Lower lobe of right lung (tissue), 2 donors: Measurements from ENCODE around the gene FOXJ3. TPM values are rescaled to one million over a fixed set of nuclear protein-coding genes. Genes with fewer than 3 reads are reported as not detected.

Source experiments
- ATAC-seq, 2 donors: fragments of 200-7000 bp; cut with Tn5 transposase; one replicate each; pipeline ENCODE4 v1.9.1; 2020 to 2022; ENCODE audit warnings: mild to moderate bottlenecking in 2 of 2, moderate library complexity in 2 of 2
- DNase-seq: peaks from one replicate; pipeline ENCODE4 v3.0.0-alpha.2; 2020
- H3K27ac ChIP-seq: fragments of 200-600 bp; one replicate; pipeline ENCODE4 v1.8.0; 2022
- H3K27me3 ChIP-seq: fragments of 200-600 bp; one replicate; pipeline ENCODE4 v1.8.0; 2022; ENCODE audit warnings: low read depth
- H3K36me3 ChIP-seq: fragments of 200-600 bp; one replicate; pipeline ENCODE4 v1.8.0; 2022; ENCODE audit warnings: mild to moderate bottlenecking
- H3K4me1 ChIP-seq: fragments of 200-600 bp; one replicate; pipeline ENCODE4 v1.8.0; 2022
- H3K4me3 ChIP-seq: fragments of 200-600 bp; one replicate; pipeline ENCODE4 v1.8.0; 2022; ENCODE audit warnings: mild to moderate bottlenecking
- H3K9me3 ChIP-seq: fragments of 200-600 bp; one replicate; pipeline ENCODE4 v1.8.0; 2022
- CTCF ChIP-seq: fragments of 200-600 bp; IDR thresholded peaks from one replicate; pipeline ENCODE4 v1.8.0; 2022; ENCODE audit warnings: antibody characterized with exemption, mild to moderate bottlenecking
- intact Hi-C: fragments of 100-400 bp; cut with DNase I; formaldehyde crosslinking; loops from one replicate; pipeline ENCODE4 v1.11.0; 2022
- total RNA-seq: library from RNA; stranded (reverse); fragmentation: NEBNext Ultra II Directional; extraction: Animal tissue kit (Norgen Biotek cat#: 25700); gene quantifications from one replicate; pipeline ENCODE4 v1.2.1, GENCODE V29; 2021
- donor health status: DM: no; HTN: yes; CAD: no; lungs with severe emphysema.

FOXJ3 gene
- total RNA-seq, 1 donor from 2014 or later = 44.0 TPM

DNA sequence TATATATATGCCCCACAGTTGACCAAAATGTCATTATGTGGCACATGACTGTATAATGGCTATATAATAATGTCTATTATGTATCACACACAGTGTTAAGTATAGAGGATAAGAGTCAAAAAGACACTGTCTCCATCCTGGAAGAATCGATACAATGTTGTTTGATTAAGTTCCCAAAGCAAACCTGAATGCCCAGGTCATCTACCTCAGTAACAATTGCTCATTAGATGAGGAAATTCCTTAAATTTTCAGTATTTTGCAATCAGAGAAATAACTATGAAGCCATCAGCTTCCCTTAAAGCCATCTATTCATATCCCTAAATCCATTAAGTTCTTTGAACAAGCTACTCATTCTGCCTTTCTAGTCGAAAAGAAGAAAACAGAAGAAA, 10.0 kb downstream of the FOXJ3 start:
- no peak for TF ChIP-seq CTCF
- Histone ChIP-seq H3K36me3 (no peaks in the 10 kb centered on the region), H3K27me3 (no peaks in the 10 kb centered on the region), H3K4me3 (no peak overlapping the region), H3K4me1 (peaks cover 51% of the 10 kb centered on the region), H3K9me3 (no peaks in the 10 kb centered on the region), H3K27ac (no peak overlapping the region)
- ATAC-seq (no peak), DNase-seq (no peak)
- intact Hi-C loops = no loop called here

GRCh38 chr1:42324398-42325013, 10.5 kb downstream of the FOXJ3 start:
- intact Hi-C loops = no loop called here
- no peak for DNase-seq
- Histone ChIP-seq H3K4me1 (peaks cover 56% of the 10 kb centered on the region), H3K27ac (no peak overlapping the region), H3K36me3 (no peaks in the 10 kb centered on the region), H3K9me3 (no peaks in the 10 kb centered on the region), H3K27me3 (no peaks in the 10 kb centered on the region), H3K4me3 (no peak overlapping the region)
- no peak for TF ChIP-seq CTCF
- no peak for ATAC-seq

DNA sequence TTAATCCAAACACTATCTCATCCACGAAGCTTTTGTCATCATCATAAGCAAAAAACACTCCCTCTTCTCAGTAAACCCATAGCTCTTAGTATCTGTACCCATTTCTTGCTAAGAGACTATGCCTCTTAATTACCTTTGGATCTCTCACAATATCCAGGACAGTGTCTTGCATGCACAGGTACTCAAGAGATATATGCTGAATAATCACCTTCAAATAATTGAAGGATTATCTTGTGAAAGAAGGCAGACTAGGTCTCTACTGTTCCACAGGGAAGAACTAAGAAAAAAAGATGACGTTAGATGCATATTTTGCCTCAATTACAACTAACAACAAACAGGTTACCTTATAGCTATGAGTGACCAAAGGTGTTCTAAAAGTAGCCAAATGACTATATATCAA, 11.5 kb downstream of the FOXJ3 start:
- no peak for TF ChIP-seq CTCF
- H3K36me3 ChIP-seq = no peaks in the 10 kb centered on the region
- no peaks in the 10 kb centered on the region for H3K27me3 ChIP-seq
- no peak overlapping the region for H3K27ac ChIP-seq
- peaks cover 61% of the 10 kb centered on the region for H3K4me1 ChIP-seq
- intact Hi-C loops = no loop called here
- H3K4me3 ChIP-seq = no peak overlapping the region
- H3K9me3 ChIP-seq = no peaks in the 10 kb centered on the region
- ATAC-seq (no peak), DNase-seq (no peak)

DNA sequence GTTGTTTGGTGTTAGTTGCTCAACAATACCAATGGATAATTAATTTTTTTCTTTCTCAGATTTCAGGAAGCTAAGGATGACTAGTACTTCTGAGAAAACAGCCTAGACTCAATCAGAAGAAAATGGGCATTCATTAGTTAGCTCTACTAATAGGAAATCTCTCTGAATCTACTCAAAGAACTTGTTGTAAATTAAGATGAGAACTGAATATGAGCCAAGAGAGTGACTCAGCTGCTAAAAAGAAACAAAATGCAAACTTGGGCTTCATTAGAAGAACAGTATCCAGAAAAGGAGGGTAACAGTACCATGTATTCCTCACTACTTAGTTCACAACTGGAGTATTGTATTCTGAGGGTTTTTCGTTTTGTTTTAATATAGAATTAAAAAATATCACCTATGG, 12.5 kb downstream of the FOXJ3 start:
- H3K27ac ChIP-seq = no peak overlapping the region
- intact Hi-C loops = no loop called here
- no peaks in the 10 kb centered on the region for H3K9me3 ChIP-seq
- H3K4me3 ChIP-seq = no peak overlapping the region
- H3K27me3 ChIP-seq = no peaks in the 10 kb centered on the region
- H3K4me1 ChIP-seq = peaks cover 61% of the 10 kb centered on the region
- peak in 1 of 2 donors; percentile 44 for ATAC-seq
- H3K36me3 ChIP-seq = no peaks in the 10 kb centered on the region
- no peak for DNase-seq
- TF ChIP-seq CTCF = no peak

GRCh38 chr1:42321731-42322130, 13.3 kb downstream of the FOXJ3 start:
- no peak for DNase-seq
- Histone ChIP-seq H3K9me3 (no peaks in the 10 kb centered on the region), H3K27ac (no peak overlapping the region), H3K4me3 (no peak overlapping the region), H3K36me3 (no peaks in the 10 kb centered on the region), H3K27me3 (no peaks in the 10 kb centered on the region), H3K4me1 (peaks cover 61% of the 10 kb centered on the region)
- ATAC-seq = no peak
- intact Hi-C loops = no loop called here
- no peak for TF ChIP-seq CTCF
